ENCODE measurements around the gene TMEM165. TPM values are rescaled to one million over a fixed set of nuclear protein-coding genes. Genes with fewer than 3 reads are reported as not detected.
A peak's percentile ranks its signal among the peaks of the same experiment; 100 is the strongest.

Gene TMEM165
- total and polyA plus RNA-seq, 9 of the 15 experiments (the other 6 are each of a cell fraction or from before 2014, with no cell fraction given), result 21.3 to 145 (median 96.8) TPM

- no peak; the same call in 1 of the 2 replicates for TF ChIP-seq ZNF41 (CRISPR knock-in tag; conservative IDR thresholded peaks at IDR 0.05)
- TF ChIP-seq, protein P1, sequence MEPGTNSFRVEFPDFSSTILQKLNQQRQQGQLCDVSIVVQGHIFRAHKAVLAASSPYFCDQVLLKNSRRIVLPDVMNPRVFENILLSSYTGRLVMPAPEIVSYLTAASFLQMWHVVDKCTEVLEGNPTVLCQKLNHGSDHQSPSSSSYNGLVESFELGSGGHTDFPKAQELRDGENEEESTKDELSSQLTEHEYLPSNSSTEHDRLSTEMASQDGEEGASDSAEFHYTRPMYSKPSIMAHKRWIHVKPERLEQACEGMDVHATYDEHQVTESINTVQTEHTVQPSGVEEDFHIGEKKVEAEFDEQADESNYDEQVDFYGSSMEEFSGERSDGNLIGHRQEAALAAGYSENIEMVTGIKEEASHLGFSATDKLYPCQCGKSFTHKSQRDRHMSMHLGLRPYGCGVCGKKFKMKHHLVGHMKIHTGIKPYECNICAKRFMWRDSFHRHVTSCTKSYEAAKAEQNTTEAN (CRISPR knock-in tag; IDR thresholded peaks at IDR 0.05), result no peak
- TF ChIP-seq, protein P2, sequence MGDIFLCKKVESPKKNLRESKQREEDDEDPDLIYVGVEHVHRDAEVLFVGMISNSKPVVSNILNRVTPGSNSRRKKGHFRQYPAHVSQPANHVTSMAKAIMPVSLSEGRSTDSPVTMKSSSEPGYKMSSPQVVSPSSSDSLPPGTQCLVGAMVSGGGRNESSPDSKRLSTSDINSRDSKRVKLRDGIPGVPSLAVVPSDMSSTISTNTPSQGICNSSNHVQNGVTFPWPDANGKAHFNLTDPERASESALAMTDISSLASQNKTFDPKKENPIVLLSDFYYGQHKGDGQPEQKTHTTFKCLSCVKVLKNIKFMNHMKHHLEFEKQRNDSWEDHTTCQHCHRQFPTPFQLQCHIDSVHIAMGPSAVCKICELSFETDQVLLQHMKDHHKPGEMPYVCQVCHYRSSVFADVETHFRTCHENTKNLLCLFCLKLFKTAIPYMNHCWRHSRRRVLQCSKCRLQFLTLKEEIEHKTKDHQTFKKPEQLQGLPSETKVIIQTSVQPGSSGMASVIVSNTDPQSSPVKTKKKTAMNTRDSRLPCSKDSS (IDR thresholded peaks at IDR 0.05; ENCODE audit: low read depth, partially characterized antibody), result no peak
- no peak for TF ChIP-seq PCBP1 (IDR thresholded peaks at IDR 0.05; ENCODE audit: low read depth, low read length, poor library complexity, severe bottlenecking)
- no peak for TF ChIP-seq CAMTA2 (CRISPR knock-in tag; conservative IDR thresholded peaks at IDR 0.05)
- TF ChIP-seq, protein P3, sequence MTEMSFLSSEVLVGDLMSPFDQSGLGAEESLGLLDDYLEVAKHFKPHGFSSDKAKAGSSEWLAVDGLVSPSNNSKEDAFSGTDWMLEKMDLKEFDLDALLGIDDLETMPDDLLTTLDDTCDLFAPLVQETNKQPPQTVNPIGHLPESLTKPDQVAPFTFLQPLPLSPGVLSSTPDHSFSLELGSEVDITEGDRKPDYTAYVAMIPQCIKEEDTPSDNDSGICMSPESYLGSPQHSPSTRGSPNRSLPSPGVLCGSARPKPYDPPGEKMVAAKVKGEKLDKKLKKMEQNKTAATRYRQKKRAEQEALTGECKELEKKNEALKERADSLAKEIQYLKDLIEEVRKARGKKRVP (CRISPR knock-in tag; IDR thresholded peaks at IDR 0.05), result 0 out of 2 replicates have a peak, but pooled peaks have one; percentile 51
- peak in 1 of 2 experiments; percentile 40; a peak in 1 of 4 replicates for TF ChIP-seq ETV6 (IDR thresholded peaks at IDR 0.05; ENCODE audit: borderline replicate concordance in 1 of 2, low read depth in 2 of 2, low read length in 1 of 2)
- no peak for TF ChIP-seq ETV6 (CRISPR knock-in tag; IDR thresholded peaks at IDR 0.05; ENCODE audit: borderline replicate concordance)
- TF ChIP-seq MIER1 (IDR thresholded peaks at IDR 0.05; ENCODE audit: low read depth), result no peak
- TF ChIP-seq NKRF (IDR thresholded peaks at IDR 0.05; ENCODE audit: borderline replicate concordance), result no peak
- peak; percentile 41; the same call in 1 of the 2 replicates for TF ChIP-seq GABPA (tag; conservative IDR thresholded peaks at IDR 0.05; ENCODE audit: low read depth)
- TF ChIP-seq ZNF212 (CRISPR knock-in tag; IDR thresholded peaks at IDR 0.05), result no peak
- TF ChIP-seq MCM3 (IDR thresholded peaks at IDR 0.05), result no peak
- TF ChIP-seq TOE1 (IDR thresholded peaks at IDR 0.05; ENCODE audit: borderline replicate concordance), result no peak
- TF ChIP-seq TOE1 (CRISPR knock-in tag; IDR thresholded peaks at IDR 0.05; ENCODE audit: borderline replicate concordance, low read depth), result no peak
- 0 out of 2 replicates have a peak, but pooled peaks have one; percentile 47 for TF ChIP-seq KLF1 (tag; IDR thresholded peaks at IDR 0.05)
- TF ChIP-seq ZNF140 (CRISPR knock-in tag; IDR thresholded peaks at IDR 0.05), result no peak
- TF ChIP-seq POLR2AphosphoS2 (IDR thresholded peaks at IDR 0.05; ENCODE audit: low read length), result no peak
- no peak for TF ChIP-seq ZNF57 (CRISPR knock-in tag; IDR thresholded peaks at IDR 0.05)
- TF ChIP-seq HDAC2 (IDR thresholded peaks at IDR 0.05), result no peak; the same call in none of the 2 replicates
- no peak for TF ChIP-seq ZNF12 (CRISPR knock-in tag; IDR thresholded peaks at IDR 0.05)
- TF ChIP-seq ZNF445 (CRISPR knock-in tag; IDR thresholded peaks at IDR 0.05; ENCODE audit: low read depth), result peak; percentile 52; the same call in 1 of the 2 replicates
- TF ChIP-seq NFRKB (IDR thresholded peaks at IDR 0.05; ENCODE audit: low read depth), result no peak
- TF ChIP-seq ZNF79 (CRISPR knock-in tag; IDR thresholded peaks at IDR 0.05; ENCODE audit: low read depth), result no peak
- no peak for TF ChIP-seq BRF1 (IDR thresholded peaks at IDR 0.05; ENCODE audit: borderline replicate concordance, extremely low read depth, insufficient read length)
- TF ChIP-seq ZNF780A (CRISPR knock-in tag; IDR thresholded peaks at IDR 0.05), result no peak
Measured at GRCh38 chr4:55386840-55387239, 8.9 kb upstream of the TMEM165 start (continued).
